NCI-H526 (cell line): ENCODE results near the gene MAP2K6.

Experiments used
- DNase-seq, 2 experiments: peaks; one replicate each; lab custom pipeline; 2025; lab: John Stamatoyannopoulos, UW

The MAP2K6 gene

GRCh38 chr17:69414408-69415274 is at the start of gene MAP2K6:
TSS of gene MAP2K6 (plus strand) at chr17:69414697. CDS start at chr17:69414985, 288 bp downstream.
- peak; percentile 73 to 89 for DNase-seq

GRCh38 chr17:69367298-69367697 is 47.2 kb upstream of the MAP2K6 start:
- peak in 1 of 2 experiments; percentile 17 for DNase-seq

- no peak for DNase-seq
These were observed 41.4 kb upstream of the MAP2K6 start for GRCh38 chr17:69373069-69373468.

GRCh38 chr17:69375229-69375628 is 39.3 kb upstream of the MAP2K6 start:
- DNase-seq = no peak

GRCh38 chr17:69388822-69389442 is 25.6 kb upstream of the MAP2K6 start:
- no peak for DNase-seq

GRCh38 chr17:69390795-69391501 is 23.5 kb upstream of the MAP2K6 start:
- no peak for DNase-seq

DNA sequence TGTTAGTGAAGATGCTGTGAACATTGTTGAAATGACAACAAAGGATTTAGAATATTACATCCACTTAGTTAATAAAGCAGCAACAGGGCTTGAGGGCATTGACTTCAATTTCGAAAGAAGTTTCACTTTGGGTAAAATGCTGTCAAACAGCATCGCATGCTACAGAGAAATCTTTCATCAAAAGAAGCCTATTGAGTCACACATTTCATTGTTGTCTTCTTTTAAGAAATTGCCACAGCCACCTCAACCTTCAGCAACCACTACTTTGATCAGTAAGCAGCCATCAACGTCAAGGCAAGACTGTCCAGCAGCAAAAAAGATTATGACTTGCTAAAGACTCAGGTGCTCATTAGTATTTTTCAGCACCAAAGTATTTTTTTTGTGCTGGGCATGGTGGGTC is 13.2 kb upstream of the MAP2K6 start:
- no peak for DNase-seq

DNA sequence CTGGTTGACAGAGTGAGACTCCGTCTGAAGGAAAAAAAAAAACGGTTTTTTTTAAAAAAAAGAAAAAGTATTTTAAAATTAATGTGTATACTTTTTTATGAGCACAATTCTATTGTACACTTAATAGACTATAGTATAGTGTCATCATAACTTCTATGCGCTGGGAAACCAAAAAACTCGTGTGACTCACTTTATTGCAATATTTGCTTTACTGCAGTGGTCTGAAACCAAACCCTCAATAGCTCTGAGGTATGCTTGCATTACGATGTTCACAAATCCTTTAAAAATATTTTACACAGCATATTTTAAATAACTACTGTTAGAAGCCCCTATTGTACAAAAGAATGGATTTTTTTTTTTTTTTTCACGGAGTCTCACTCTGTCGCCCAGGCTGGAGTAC is 12.4 kb upstream of the MAP2K6 start:
- no peak for DNase-seq

- DNase-seq = no peak
These were observed 10.1 kb upstream of the MAP2K6 start for GRCh38 chr17:69404399-69404798.

DNA sequence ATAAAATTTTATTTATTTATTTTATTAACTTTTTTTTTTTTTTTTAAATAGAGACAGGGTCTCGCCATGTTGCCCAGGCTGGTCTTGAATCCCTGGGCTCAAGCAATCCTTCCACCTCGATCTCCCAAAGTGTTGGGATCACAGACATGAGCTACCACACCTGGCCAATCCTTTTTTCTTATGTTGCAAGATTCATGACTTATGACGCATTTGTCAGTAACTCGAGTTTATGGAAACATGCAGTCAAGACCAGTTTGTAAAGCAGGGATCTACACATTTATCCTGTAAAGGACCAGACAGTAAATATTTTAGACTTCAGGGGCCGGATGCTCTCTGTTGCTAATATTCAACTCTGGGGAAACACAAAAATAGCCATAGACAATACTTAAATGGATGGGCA is 9.4 kb upstream of the MAP2K6 start:
- DNase-seq = no peak

DNA sequence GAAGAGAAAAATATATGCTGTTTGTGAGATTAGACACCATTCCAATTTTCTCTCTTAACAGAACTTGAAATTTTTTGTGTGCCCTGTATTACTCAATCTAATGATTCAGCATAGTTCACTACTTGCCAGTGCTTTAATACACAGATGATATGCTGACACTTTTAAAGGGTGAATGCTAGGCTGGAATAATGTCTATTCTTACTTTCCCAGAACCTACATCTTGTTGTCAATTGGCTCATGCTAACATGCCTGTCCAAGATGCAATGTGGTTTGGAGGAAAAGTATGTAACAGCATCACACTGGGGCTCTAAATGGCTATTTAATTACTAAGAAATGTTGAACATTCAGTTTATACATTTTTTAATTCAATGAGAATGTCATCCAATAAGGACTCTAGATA is 7.6 kb upstream of the MAP2K6 start:
- DNase-seq = no peak

DNA sequence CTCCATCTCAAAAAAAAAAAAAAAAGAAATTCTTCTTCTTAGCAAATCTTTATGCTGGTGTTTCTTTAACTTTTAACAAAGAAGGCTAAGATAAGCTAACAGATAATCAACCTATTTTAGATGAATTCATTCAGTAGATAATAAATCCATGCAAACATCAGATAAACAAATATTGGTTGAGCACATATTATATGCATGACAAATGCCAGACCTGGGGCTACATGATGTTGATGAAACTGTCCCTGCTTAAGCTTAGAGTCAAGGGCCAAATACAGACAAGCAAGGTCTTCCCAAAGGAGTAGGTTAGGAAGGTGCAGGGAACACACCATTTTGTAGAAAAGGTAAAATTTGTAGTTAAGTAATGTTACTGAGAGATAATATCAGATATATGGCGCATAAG is 6.7 kb upstream of the MAP2K6 start:
- no peak for DNase-seq

DNA sequence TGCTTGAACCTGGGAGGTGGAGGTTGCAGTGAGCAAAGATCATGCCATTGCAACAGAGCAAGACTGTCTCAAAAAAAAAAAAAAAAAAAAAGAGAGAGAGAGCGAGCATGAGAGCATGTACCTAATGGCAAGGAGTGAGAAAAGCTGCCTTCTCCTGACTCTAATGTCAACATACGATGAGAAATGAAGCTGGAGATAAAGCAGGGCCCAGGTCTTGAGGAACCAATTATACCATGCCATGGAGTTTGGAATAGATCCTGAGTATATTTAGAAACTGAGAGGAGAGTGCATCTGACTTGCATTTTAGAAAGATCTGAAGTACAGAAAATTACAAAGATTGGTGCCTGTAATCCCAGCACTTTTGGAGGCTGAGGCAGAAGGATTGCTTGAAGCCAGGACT is 3.8 kb upstream of the MAP2K6 start:
- no peak for DNase-seq

GRCh38 chr17:69411766-69412165 is 2.7 kb upstream of the MAP2K6 start:
- no peak for DNase-seq

DNA sequence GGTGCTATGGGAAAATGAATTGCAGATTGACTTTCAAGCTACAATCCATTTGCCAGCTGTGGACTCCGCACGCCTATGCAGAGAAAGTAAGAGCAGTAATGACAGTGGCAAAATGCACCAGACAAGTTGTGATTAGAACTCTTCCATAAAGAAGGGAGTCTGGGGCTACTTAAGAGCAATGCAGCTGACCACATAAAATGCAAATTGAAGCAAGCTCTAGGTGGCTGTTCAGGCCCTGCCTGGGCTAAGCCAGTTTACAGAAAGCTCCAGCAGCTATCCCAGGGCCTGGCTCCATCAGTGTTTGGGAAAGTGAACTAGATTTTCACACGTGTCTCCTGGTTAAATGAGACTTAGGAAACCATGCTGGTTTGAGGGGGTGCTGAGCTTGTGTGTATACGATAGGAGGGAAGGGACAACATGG is 2.2 kb upstream of the MAP2K6 start:
- DNase-seq = peak; percentile 19 to 72

- no peak for DNase-seq
These were observed 934 bp downstream of the MAP2K6 start for GRCh38 chr17:69415431-69415830.

GRCh38 chr17:69417545-69418483 is 3.3 kb downstream of the MAP2K6 start:
- peak; percentile 46 to 65 for DNase-seq

DNA sequence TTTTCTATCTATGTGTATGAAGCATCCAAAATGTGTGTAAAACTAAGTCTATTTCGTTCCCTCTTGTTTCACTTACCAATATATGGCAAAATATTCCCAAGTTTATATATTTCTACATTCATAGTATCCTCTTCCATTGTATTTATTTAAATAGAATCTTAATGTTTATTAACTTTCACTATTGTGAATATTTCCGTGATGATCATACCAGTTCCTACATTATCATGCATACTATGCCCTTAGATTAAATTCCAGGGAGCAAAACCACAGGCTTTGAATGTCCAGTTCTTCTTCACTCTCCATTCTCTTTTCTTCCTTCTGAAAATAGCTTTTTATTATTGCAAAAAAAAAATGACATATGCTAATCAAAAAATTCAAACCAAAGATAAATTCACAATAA is 4.0 kb downstream of the MAP2K6 start:
- peak in 1 of 2 experiments; percentile 3 for DNase-seq

DNA sequence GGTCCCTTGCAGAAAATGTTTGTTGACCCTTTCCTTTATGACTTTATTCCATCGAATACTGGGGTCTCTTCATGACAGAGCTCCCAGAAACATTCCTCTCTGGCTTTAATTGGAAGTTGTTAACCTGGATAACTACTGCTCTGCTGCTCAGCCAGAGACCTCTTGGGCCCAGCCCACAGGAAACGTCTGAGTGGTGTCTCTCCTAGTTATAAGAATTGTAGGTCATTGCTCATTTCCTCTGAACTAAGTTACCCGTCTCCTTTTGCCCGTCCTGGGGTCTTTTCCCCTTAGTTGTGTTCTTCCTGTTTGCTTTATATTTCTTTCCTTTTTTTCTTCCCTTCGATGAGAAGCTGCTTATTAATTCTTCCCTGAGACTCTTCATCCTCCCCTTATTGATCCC is 9.0 kb downstream of the MAP2K6 start:
- DNase-seq = no peak

- DNase-seq = no peak
These were observed 10.0 kb downstream of the MAP2K6 start for GRCh38 chr17:69424287-69425041.

GRCh38 chr17:69425978-69426377 is 11.5 kb downstream of the MAP2K6 start:
- DNase-seq = no peak
